ENCODE data around the gene EIF4H. TPM values are rescaled to one million over a fixed set of nuclear protein-coding genes. Genes with fewer than 3 reads are reported as not detected.
"Not testable (repeated sequence)": the region's sequence is repeated elsewhere in the genome, so short reads cannot be mapped to it uniquely, and the experiment has no call there.

EIF4H gene
- total RNA-seq, 4 donors from 2014 or later: 201 to 289 (median 243) TPM

GRCh38 chr7:74223711-74224510 lies 49.8 kb downstream of the EIF4H start:
- TF ChIP-seq CTCF (IDR thresholded peaks at IDR 0.05): no peak
- no peak for TF ChIP-seq EP300 (IDR thresholded peaks at IDR 0.05)
- TF ChIP-seq POLR2A (IDR thresholded peaks at IDR 0.05): no peak
- no peak for TF ChIP-seq POLR2AphosphoS5 (IDR thresholded peaks at IDR 0.05)
- 48% methylated on average over 11 of the region's 18 CpGs for WGBS
- DNase-seq (ENCODE audit: low spot score in 2 of 2): no peak
- H3K36me3 ChIP-seq: peaks cover 21% of the 10 kb centered on the region
- H3K4me1 ChIP-seq: peaks cover 2% of the 10 kb centered on the region
- no peaks in the 10 kb centered on the region for H3K27me3 ChIP-seq
- no peak overlapping the region for H3K27ac ChIP-seq
- H3K4me3 ChIP-seq: no peak overlapping the region
- H3K9me3 ChIP-seq: no peaks in the 10 kb centered on the region

- Histone ChIP-seq H3K36me3 (peaks cover 27% of the 10 kb centered on the region), H3K27ac (no peak overlapping the region), H3K4me3 (no peak overlapping the region), H3K27me3 (no peaks in the 10 kb centered on the region), H3K4me1 (peaks cover 2% of the 10 kb centered on the region), H3K9me3 (no peaks in the 10 kb centered on the region)
- TF ChIP-seq CTCF (IDR thresholded peaks at IDR 0.05) (no peak), EP300 (IDR thresholded peaks at IDR 0.05) (no peak), POLR2AphosphoS5 (IDR thresholded peaks at IDR 0.05) (no peak), POLR2A (IDR thresholded peaks at IDR 0.05) (no peak)
- DNase-seq (ENCODE audit: low spot score in 2 of 2): no peak
- 90% methylated on average over 12 of the region's 12 CpGs for WGBS
Measured at GRCh38 chr7:74224511-74224832, 50.3 kb downstream of the EIF4H start.

- H3K36me3 ChIP-seq: peaks cover 31% of the 10 kb centered on the region
- not testable (repeated sequence) for DNase-seq (ENCODE audit: low spot score in 2 of 2); H3K27me3 ChIP-seq; H3K9me3 ChIP-seq; H3K4me1 ChIP-seq; H3K27ac ChIP-seq; H3K4me3 ChIP-seq
- WGBS: 97% methylated on average over 9 of the region's 13 CpGs
Measured at GRCh38 chr7:74224907-74225306, 50.8 kb downstream of the EIF4H start.

GRCh38 chr7:74225400-74225799 lies 51.2 kb downstream of the EIF4H start:
- DNase-seq (ENCODE audit: low spot score in 2 of 2): no peak

GRCh38 chr7:74226633-74227032 lies 52.5 kb downstream of the EIF4H start:
- WGBS: 89% methylated on average over 5 of the region's 5 CpGs
- Histone ChIP-seq H3K4me1 (peaks cover 2% of the 10 kb centered on the region), H3K4me3 (no peak overlapping the region), H3K9me3 (no peaks in the 10 kb centered on the region), H3K27ac (no peak overlapping the region), H3K36me3 (peaks cover 45% of the 10 kb centered on the region), H3K27me3 (no peaks in the 10 kb centered on the region)
- no peak for DNase-seq (ENCODE audit: low spot score in 2 of 2)
- TF ChIP-seq CTCF (IDR thresholded peaks at IDR 0.05) (no peak), POLR2A (IDR thresholded peaks at IDR 0.05) (no peak), POLR2AphosphoS5 (IDR thresholded peaks at IDR 0.05) (no peak), EP300 (IDR thresholded peaks at IDR 0.05) (no peak)

More at GRCh38 chr7:74225400-74225799, 51.2 kb downstream of the EIF4H start:
- no peak for TF ChIP-seq CTCF (IDR thresholded peaks at IDR 0.05)
- TF ChIP-seq EP300 (IDR thresholded peaks at IDR 0.05): no peak
- no peak for TF ChIP-seq POLR2A (IDR thresholded peaks at IDR 0.05)
- TF ChIP-seq POLR2AphosphoS5 (IDR thresholded peaks at IDR 0.05): no peak
- H3K36me3 ChIP-seq: peaks cover 34% of the 10 kb centered on the region
- H3K4me1 ChIP-seq: peaks cover 2% of the 10 kb centered on the region
- no peak overlapping the region for H3K4me3 ChIP-seq
- WGBS: 94% methylated on average over 9 of the region's 12 CpGs
- H3K27me3 ChIP-seq: no peaks in the 10 kb centered on the region
- no peak overlapping the region for H3K27ac ChIP-seq
- no peaks in the 10 kb centered on the region for H3K9me3 ChIP-seq
